HFF-Myc (cell line): Measurements from ENCODE around the gene CENPC.

ENCODE experiments used
- DNase-seq: peaks from one replicate; pipeline ENCODE4 v3.0.0-alpha.2; 2011; ENCODE audit warnings: low read depth; ENCODE audit errors: extremely low read depth
- H3K4me3 ChIP-seq: replicated peaks from 2 replicates; pipeline ENCODE4 v1.5.1; 2011; ENCODE audit warnings: low read depth, mild to moderate bottlenecking, control low read depth, low read length
- TF ChIP-seq, protein P1 (sequence below): IDR thresholded peaks from 2 replicates; pipeline ENCODE4 v1.5.1; 2012; ENCODE audit warnings: mild to moderate bottlenecking, low read depth, low read length, control low read depth; ENCODE audit errors: missing control alignments

The CENPC gene

DNA sequence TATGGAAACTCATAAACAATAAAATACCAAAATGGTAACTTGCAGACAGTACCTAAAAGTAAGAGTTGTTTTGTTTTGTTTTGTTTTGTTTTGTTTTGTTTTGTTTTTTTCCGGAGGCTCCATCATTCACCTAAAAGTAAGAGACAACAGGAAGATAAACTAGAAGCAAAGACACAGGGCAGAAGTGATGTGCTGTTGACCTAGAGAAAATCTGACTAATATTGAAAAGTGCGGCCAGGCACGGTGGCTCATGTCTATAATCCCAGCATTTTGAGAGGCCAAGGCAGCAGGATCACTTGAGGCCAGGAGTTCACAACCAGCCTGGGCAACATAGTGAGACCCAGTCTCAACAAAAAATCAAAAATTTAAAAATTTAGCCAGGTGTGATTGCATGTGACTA is 5.6 kb upstream of the CENPC start:
- no peak for DNase-seq
- TF ChIP-seq, protein P1, sequence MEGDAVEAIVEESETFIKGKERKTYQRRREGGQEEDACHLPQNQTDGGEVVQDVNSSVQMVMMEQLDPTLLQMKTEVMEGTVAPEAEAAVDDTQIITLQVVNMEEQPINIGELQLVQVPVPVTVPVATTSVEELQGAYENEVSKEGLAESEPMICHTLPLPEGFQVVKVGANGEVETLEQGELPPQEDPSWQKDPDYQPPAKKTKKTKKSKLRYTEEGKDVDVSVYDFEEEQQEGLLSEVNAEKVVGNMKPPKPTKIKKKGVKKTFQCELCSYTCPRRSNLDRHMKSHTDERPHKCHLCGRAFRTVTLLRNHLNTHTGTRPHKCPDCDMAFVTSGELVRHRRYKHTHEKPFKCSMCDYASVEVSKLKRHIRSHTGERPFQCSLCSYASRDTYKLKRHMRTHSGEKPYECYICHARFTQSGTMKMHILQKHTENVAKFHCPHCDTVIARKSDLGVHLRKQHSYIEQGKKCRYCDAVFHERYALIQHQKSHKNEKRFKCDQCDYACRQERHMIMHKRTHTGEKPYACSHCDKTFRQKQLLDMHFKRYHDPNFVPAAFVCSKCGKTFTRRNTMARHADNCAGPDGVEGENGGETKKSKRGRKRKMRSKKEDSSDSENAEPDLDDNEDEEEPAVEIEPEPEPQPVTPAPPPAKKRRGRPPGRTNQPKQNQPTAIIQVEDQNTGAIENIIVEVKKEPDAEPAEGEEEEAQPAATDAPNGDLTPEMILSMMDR: no peak
- H3K4me3 ChIP-seq: no peak overlapping the region

DNA sequence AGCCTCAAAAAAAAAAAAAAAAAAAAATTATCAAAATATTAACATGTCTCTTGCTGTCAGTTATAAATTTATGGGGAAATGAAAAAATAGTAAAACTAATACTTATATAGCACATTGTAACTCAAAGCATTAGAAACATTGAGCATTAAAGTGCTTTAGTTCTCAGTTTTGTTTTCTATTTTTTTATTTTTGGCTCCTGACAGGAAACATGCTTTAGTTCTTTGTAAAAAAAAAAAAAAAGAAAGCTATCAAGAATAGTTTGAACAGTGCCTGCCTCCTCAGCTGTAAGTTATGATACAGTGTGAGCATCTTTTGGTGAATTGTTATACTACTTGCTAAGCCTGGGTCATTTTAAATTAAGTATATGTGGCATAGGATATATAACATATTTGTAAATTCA is 5.1 kb upstream of the CENPC start:
- no peak for DNase-seq
- H3K4me3 ChIP-seq: no peak overlapping the region
- TF ChIP-seq, protein P1: no peak

DNA sequence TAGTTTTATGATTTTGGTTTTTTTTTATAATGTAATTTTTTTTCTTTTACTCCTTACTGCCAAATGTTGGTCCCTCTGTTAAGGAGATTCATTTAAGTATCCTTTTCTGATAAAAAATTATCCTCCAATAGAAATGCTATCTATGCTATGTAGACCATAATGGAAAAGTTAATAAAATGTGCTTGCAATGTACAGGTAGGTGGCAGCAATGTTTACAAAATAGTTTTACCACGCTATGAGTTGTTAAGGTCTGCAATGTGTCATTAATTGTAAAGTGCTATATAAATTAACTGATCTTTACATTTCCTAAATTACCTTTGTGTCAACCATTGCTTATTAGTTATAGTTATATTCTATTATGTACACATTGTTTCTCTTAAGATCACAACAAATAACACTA is 3.8 kb upstream of the CENPC start:
- no peak for DNase-seq
- no peak overlapping the region for H3K4me3 ChIP-seq
- TF ChIP-seq, protein P1: peak; percentile 5

DNA sequence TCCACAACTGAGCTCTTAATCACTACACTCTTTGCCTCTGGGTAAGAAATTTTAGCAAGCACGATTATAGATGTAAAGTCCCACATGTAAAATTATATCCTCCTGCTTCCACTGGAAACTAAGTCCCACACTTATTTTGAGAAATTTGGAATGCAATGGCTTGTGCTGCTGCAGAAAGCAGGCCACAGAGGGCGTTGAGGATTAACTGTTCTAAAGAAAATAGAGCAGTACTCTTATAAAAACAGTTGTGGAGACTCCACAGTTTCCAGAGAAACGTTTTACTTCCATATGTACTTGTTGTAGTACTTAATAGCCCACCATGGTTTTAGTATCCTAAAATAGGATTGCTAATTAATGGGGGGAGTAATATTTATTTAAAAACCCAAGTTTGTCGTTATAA is 1.7 kb upstream of the CENPC start:
- TF ChIP-seq, protein P1: no peak
- no peak for DNase-seq
- H3K4me3 ChIP-seq: no peak overlapping the region

DNA sequence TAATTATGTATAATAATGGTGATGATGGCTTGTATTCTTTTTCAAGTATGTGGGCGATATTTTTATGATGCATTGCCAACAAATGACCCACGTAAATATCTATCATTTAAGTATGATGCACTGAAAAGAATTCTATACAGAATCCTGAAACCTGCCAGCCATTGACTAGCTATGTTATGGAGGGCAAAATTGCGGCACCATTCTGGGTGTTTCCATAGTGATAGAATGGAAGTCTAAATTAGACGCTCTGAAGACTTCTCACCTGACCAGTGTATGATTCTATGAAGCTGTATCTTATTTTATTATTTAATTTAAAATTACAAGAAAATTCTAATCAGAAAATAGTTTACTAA is 677 bp upstream of the CENPC start:
- peak overlapping the region; percentile 68 for H3K4me3 ChIP-seq
- no peak for DNase-seq
- TF ChIP-seq, protein P1: no peak

DNA sequence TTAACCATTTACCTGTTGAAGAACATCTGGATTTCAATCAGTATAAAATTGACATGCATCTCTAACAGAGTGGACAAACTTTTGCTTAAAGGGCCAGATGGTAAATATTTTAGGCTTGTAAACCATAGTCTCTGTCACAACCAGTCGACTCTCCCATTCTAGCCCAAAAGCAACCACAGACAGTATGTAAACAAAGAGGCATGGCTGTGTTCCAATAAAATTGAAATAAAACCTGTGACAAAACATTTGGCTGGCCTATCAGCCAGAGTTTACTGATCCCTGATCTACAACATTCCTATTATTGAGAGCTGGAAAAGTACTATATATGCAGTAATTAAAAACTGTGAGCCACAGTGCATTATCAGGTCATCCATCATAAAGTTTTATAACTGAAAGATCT is 3.2 kb downstream of the CENPC start:
- DNase-seq: no peak
- H3K4me3 ChIP-seq: no peak overlapping the region

DNA sequence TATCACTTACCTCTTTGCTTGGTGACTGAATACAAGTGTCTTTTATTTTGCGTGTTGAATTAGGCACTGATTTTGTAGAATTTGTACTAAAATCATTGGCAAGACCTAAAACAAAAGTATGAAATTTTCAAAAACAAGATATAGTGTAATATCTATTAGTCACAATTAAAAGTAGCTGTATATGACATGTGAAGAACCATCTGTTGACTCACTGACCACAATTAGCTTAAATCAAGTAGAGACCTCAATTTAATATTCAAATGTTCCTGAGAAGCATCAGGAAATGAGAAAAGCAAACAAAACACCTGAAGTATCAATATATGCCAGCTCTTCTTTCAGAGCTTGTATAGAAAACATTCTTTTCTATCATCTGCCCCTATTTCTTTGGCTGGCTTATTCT is 5.5 kb downstream of the CENPC start:
- no peak for DNase-seq
- no peak overlapping the region for H3K4me3 ChIP-seq
- TF ChIP-seq, protein P1: no peak

More for the DNA sequence above, 3.2 kb downstream of the CENPC start:
- TF ChIP-seq, protein P1: no peak
